ENCODE results near the gene PPM1H.
A peak's percentile ranks its signal among the peaks of the same experiment; 100 is the strongest.
"Not testable (repeated sequence)": the region's sequence is repeated elsewhere in the genome, so short reads cannot be mapped to it uniquely, and the experiment has no call there.

The PPM1H gene

GRCh38 chr12:62738105-62738504 is 196.8 kb downstream of the PPM1H start:
- no peak for DNase-seq (ENCODE audit: low read depth in 2 of 2, low spot score in 1 of 2)

- DNase-seq (ENCODE audit: low read depth in 2 of 2, low spot score in 1 of 2), result no peak
Measured at GRCh38 chr12:62737615-62738014, 197.3 kb downstream of the PPM1H start.

DNA sequence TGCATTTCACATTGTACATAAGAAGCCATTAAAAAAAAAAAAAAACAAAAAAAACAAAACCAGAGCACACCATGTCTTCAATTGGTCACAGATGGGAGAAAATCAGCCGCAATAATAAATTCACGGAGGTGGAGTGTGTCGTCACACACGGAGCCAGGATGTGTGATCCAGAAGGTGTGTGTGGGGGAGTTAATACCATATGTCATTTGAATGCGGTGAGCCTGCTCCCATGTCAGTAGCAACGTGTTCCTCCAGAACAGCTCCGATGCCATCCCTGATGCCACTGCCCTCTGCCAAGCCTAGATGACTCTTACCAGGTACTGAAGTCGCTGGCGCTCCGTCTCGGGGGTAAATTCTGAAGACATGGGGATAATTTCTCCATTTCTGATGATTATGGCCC is 197.8 kb downstream of the PPM1H start:
- DNase-seq (ENCODE audit: low read depth in 2 of 2, low spot score in 1 of 2), result no peak

- DNase-seq (ENCODE audit: low read depth in 2 of 2, low spot score in 1 of 2), result no peak
Measured at GRCh38 chr12:62736596-62736995, 198.4 kb downstream of the PPM1H start.

- no peak for DNase-seq (ENCODE audit: low read depth in 2 of 2, low spot score in 1 of 2)
Measured at GRCh38 chr12:62732861-62733427, 202.0 kb downstream of the PPM1H start.

GRCh38 chr12:62731055-62731820 is 203.7 kb downstream of the PPM1H start:
- DNase-seq (ENCODE audit: low read depth in 2 of 2, low spot score in 1 of 2), result peak in 1 of 2 donors; percentile 0

DNA sequence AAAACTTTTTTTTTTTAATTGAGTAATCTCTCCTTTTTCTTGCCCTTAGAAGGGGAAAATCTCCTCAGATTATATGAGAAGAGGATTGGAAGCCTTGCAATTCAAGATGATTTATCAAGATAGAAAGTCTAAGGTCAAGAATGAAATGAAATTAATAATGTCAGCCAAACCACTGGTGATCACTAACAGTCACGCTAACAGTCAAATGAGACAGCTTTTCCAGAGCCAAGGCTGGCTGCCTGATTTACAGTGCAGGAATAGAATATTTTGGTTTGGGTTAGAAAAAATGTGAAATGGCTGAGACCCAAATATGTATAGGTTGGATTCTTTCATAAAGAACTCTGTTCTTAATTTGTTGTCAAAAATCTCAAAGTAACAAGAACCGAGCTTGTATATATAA is 204.3 kb downstream of the PPM1H start:
- no peak for DNase-seq (ENCODE audit: low read depth in 2 of 2, low spot score in 1 of 2)

DNA sequence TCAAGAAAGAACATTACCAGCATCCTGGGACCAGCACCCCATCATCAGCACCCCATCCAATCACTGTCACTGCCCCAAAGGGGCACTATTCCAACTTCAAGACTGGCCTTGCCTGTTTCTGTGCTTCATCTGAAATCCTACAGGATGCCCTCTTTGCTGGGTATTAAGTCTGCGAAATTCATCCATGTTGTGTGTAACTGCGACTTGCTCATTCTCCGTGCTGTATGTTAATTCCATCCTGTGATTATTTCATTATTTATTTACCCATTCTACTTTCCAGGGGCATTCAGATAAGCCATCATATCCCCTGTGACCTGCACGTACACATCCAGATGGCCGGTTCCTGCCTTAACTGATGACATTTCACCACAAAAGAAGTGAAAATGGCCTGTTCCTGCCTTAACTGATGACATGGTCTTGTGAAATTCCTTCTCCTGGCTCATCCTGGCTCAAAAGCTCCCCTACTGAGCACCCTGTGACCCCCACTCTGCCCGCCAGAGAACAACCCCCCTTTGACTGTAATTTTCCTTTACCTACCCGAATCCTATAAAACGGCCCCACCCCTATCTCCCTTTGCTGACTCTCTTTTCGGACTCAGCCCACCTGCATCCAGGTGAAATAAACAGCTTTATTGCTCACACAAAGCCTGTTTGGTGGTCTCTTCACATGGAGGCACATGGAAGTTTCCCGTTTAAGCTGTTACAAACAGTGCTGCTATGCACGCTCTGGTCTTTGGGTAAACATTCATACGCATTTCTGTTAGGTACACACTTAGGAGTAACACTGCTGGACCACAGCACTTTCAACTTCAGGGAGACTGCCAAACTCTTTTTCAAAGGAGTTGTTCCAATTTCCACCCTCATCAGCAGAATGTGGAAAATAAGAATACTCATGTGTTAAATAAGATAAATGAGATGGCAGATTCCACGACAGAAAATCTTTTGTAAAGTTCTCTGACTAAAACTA is 205.1 kb downstream of the PPM1H start:
- DNase-seq (ENCODE audit: low read depth in 2 of 2, low spot score in 1 of 2), result not testable (repeated sequence)

DNA sequence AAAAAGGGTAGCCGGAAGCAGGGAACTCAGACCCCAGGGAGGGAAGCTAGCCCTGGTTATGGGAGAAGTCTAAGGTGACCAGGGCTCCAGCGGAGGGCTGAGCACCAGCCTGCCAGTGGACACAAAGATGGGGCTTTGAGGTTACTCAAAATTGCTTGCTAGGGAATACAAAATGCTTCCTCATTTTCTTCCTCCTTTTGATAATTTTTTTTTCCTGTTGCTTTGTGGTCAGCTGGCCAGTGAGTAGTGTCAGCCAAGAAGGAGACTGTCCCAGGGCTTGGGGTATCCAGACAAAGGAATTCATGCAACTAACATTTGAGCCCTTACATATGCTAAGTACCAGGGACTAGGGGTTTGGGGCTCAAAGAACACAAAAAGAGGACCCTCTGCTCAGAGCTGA is 206.2 kb downstream of the PPM1H start:
- DNase-seq (ENCODE audit: low read depth in 2 of 2, low spot score in 1 of 2), result no peak

DNA sequence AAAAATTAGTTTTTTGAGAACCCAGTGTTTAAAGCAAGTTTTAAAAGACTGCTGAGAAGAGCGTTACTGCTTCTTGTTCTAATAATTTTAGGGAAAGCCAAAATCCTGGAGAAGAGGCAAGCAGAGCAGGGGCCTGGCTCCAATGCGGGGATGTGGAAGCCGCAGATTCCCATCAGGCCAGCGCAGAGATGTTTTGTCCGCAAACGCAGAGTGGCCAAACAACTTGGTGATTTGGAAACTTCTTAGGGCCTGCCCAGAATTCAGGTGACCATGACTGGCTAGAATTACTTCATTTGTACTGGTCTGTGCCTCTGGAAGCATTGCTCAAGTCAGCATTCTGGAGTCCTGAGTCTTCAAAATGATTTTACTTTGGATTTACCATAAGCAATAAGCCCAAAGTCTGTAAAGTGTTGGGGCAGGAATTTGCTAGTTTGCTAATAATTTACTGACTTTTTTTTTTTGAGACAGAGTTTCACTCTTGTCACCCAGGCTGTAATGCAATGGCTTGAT is 208.4 kb downstream of the PPM1H start:
- DNase-seq (ENCODE audit: low read depth in 2 of 2, low spot score in 1 of 2), result no peak

- DNase-seq (ENCODE audit: low read depth in 2 of 2, low spot score in 1 of 2), result no peak
Measured at GRCh38 chr12:62725781-62726180, 209.2 kb downstream of the PPM1H start.

GRCh38 chr12:62724947-62725451 is 210.0 kb downstream of the PPM1H start:
- no peak for DNase-seq (ENCODE audit: low read depth in 2 of 2, low spot score in 1 of 2)

GRCh38 chr12:62724285-62724684 is 210.7 kb downstream of the PPM1H start:
- DNase-seq (ENCODE audit: low read depth in 2 of 2, low spot score in 1 of 2), result no peak

GRCh38 chr12:62722971-62723680 is 211.8 kb downstream of the PPM1H start:
- no peak for DNase-seq (ENCODE audit: low read depth in 2 of 2, low spot score in 1 of 2)

GRCh38 chr12:62720661-62721330 is 214.2 kb downstream of the PPM1H start:
- DNase-seq (ENCODE audit: low read depth in 2 of 2, low spot score in 1 of 2), result no peak

GRCh38 chr12:62720025-62720424 is 214.9 kb downstream of the PPM1H start:
- DNase-seq (ENCODE audit: low read depth in 2 of 2, low spot score in 1 of 2), result no peak

- DNase-seq (ENCODE audit: low read depth in 2 of 2, low spot score in 1 of 2), result no peak
Measured at GRCh38 chr12:62718762-62719426, 216.1 kb downstream of the PPM1H start.

DNA sequence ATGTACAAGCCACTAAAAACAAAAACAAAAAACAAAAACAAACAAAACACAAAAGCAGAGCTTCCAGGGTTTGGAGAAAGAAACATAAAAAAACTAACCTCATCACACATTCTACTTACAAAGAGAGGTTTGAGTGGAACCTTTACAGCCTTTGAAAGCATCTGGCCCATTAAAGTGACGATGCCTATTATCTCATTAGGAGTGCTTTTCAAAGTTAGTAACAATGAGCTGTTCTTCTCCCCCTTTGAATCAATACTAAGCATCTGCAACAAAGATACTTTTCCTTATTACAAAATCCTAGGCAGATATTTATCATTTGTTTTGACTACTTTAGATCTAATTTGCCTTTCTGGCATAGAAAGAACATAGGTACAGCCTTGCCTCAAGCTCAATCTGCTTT is 217.3 kb downstream of the PPM1H start:
- DNase-seq (ENCODE audit: low read depth in 2 of 2, low spot score in 1 of 2), result no peak

DNA sequence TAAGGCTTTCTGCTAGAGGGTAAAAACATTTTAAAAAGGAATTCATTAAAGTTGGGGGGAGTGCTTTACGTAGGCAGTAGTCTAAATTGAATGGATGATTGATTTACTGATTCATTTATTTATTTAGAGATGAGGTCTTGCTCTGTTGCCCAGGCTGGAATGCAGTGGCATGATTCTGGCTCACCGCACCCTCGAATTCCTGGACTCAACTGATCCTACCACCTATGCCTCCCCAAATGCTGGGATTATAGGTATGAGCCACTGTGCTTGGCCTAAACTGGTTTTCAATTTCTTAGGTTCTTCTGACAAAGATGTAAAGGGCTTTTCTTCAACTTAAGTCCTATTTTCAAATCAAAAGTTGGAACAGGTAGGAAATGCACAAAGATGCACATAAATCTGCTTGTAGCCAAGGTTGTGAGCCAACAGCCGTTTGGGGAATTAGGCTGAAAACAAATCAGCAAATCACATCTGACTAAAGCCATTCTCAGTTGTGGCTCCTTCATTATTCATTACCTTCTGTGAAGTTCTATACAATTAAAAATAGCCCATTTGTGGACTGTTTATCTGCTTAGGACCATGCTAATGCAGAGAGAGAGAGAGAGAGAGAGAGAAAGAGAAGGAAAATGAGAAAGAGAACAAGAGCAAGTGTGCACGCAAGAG is 218.0 kb downstream of the PPM1H start:
- no peak for DNase-seq (ENCODE audit: low read depth in 2 of 2, low spot score in 1 of 2)
